WTC11 (cell line): ENCODE results near the gene CD48.

Experiments
- CREB1 ChIP-seq: sonication (generic); formaldehyde crosslinking; IDR thresholded peaks from 2 replicates; pipeline ENCODE4 v1.8.0; 2023; ENCODE audit warnings: mild to moderate bottlenecking, missing genetic modification reagents
- CTCF ChIP-seq: fragments of 200-600 bp; IDR thresholded peaks from 2 replicates; pipeline ENCODE4 v1.8.0; 2022; ENCODE audit warnings: antibody characterized with exemption

- TF ChIP-seq CTCF (no peak), CREB1 (CRISPR knock-in tag) (no peak)
Observed at GRCh38 chr1:160646180-160646579, 65.4 kb downstream of the CD48 start.
